Mesendoderm (in vitro differentiated cells): ENCODE data around the gene ZNF92.
"Not testable (repeated sequence)": the region's sequence is repeated elsewhere in the genome, so short reads cannot be mapped to it uniquely, and the experiment has no call there.

Source experiments
- DNase-seq: peaks from one replicate; pipeline ENCODE4 v3.0.0; 2013
- H2AK5ac ChIP-seq: 2 replicates; pipeline ENCODE4 v1.6.1; 2013; ENCODE audit warnings: low read length, inconsistent platforms
- H2BK120ac ChIP-seq: 2 replicates; pipeline ENCODE4 v1.6.1; 2013; ENCODE audit warnings: low read depth, mild to moderate bottlenecking, low read length, moderate library complexity, mixed read lengths
- H2BK15ac ChIP-seq: replicated peaks from 2 replicates; pipeline ENCODE4 v1.6.1; 2013; ENCODE audit warnings: low read depth, mild to moderate bottlenecking, moderate library complexity
- H2BK5ac ChIP-seq: 2 replicates; pipeline ENCODE4 v1.6.1; 2013; ENCODE audit warnings: low read length, inconsistent platforms
- H3K18ac ChIP-seq: 2 replicates; pipeline ENCODE4 v1.6.1; 2013; ENCODE audit warnings: mild to moderate bottlenecking, low read length, mixed read lengths
- H3K23ac ChIP-seq: one replicate; pipeline ENCODE4 v1.6.1; 2013; ENCODE audit warnings: low read length
- H3K27ac ChIP-seq: 2 replicates; pipeline ENCODE4 v1.5.1; 2013; ENCODE audit warnings: low read depth, mild to moderate bottlenecking, inconsistent platforms, low read length, moderate library complexity
- H3K27me3 ChIP-seq: 2 replicates; pipeline ENCODE4 v1.6.1; 2013; ENCODE audit warnings: low read length, control low read depth, mild to moderate bottlenecking, inconsistent platforms; ENCODE audit not compliant: insufficient read depth, poor library complexity
- H3K36me3 ChIP-seq: 2 replicates; pipeline ENCODE4 v1.6.1; 2013; ENCODE audit warnings: low read length, inconsistent platforms; ENCODE audit not compliant: control insufficient read depth, insufficient read depth
- H3K4ac ChIP-seq: one replicate; pipeline ENCODE4 v1.6.1; 2013; ENCODE audit warnings: low read depth, mild to moderate bottlenecking, low read length, moderate library complexity
- H3K4me1 ChIP-seq: 2 replicates; pipeline ENCODE4 v1.6.1; 2013; ENCODE audit warnings: low read depth, low read length, inconsistent platforms; ENCODE audit not compliant: control insufficient read depth
- H3K4me2 ChIP-seq: 2 replicates; pipeline ENCODE4 v1.6.1; 2013; ENCODE audit warnings: low read length
- H3K4me3 ChIP-seq: 2 replicates; pipeline ENCODE4 v1.5.1; 2013; ENCODE audit warnings: mild to moderate bottlenecking, low read length
- H3K56ac ChIP-seq: one replicate; pipeline ENCODE4 v1.6.1; 2013; ENCODE audit warnings: low read length
- H3K79me1 ChIP-seq: 2 replicates; pipeline ENCODE4 v1.6.1; 2013; ENCODE audit warnings: low read length, inconsistent platforms
- H3K79me2 ChIP-seq: 2 replicates; pipeline ENCODE4 v1.6.1; 2013; ENCODE audit warnings: mild to moderate bottlenecking, low read length; ENCODE audit not compliant: control insufficient read depth, insufficient read depth
- H3K9ac ChIP-seq: 2 replicates; pipeline ENCODE4 v1.6.1; 2013; ENCODE audit warnings: low read length, inconsistent platforms
- H4K5ac ChIP-seq: one replicate; pipeline ENCODE4 v1.6.1; 2013; ENCODE audit warnings: low read length
- H4K8ac ChIP-seq: one replicate; pipeline ENCODE4 v1.6.1; 2013; ENCODE audit warnings: low read depth, mild to moderate bottlenecking, control low read depth, low read length, moderate library complexity
- WGBS: extraction: QIAGEN DNeasy Blood & Tissue Kit; methylation state at CpG from one replicate; pipeline ENCODE4 v1.1.7; 2013; ENCODE audit warnings: low lambda C conversion rate, missing lambda C conversion rate; ENCODE audit not compliant: insufficient coverage; ENCODE audit errors: extremely low coverage; 5-methylcytosine and 5-hydroxymethylcytosine counted together

Gene ZNF92

DNA sequence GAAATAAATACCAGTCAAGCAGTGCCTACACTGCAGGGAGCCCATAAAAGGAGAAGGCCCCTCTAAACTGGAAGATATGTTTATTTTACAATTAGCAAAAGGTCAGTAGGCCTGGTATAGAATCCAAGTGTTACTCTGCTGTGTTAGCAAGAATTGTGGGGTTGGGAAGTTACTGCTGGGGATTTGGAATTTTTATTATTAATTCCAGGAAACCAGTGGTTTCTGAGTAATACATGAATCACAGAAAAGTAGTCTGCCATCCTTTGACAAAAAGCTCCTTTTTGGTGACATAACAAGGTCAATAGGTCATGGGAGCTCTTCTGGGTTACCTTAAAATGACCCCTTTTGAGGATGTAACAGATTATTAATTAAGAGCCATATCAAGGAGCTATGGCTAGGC, 67.4 kb downstream of the ZNF92 start:
- Histone ChIP-seq H3K9ac (no peak overlapping the region), H3K27me3 (no peaks in the 10 kb centered on the region), H3K56ac (no peak overlapping the region), H3K4me2 (no peak overlapping the region), H3K4me3 (no peak overlapping the region), H4K8ac (no peak overlapping the region), H3K36me3 (no peaks in the 10 kb centered on the region), H2BK15ac (no peak overlapping the region), H3K18ac (no peak overlapping the region), H3K23ac (no peak overlapping the region), H2BK5ac (no peak overlapping the region), H2BK120ac (no peak overlapping the region), H3K79me2 (no peaks in the 10 kb centered on the region), H3K4ac (no peak overlapping the region), H3K27ac (no peak overlapping the region), H3K79me1 (no peaks in the 10 kb centered on the region), H2AK5ac (no peak overlapping the region), H4K5ac (no peak overlapping the region), H3K4me1 (no peaks in the 10 kb centered on the region)
- DNase-seq = no peak

DNA sequence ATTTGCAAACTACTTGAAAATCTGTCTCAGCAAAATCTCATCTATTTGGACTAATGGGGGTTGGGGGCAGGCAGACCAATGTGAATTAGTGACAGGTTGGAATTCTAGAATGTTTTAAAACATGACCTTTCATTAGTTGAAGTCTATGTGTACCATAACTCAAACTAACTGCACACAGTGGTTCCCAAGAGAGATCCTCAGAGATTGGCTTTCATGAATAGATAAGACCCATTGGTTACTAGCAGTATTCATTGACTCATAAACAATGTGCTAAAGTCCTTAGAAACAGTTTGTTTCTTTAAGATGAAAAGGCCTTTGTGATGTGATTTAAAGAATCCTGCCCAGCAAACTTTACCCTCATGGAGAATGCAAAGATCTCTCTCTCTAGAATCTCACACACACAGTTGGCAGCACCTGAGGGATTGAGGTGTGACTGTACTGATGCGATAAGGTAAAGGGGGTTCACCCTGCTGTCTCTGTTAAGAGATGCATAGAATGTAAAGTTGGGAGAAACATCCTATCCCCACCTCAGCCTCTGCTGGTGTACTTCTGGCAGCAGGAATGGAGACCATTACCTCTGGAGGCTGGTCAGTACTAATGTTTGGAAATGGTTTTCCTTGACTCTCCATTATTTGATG, 70.7 kb downstream of the ZNF92 start:
- H4K8ac ChIP-seq = no peak overlapping the region
- no CpG with 5 or more reads among the region's 1 CpG for WGBS
- DNase-seq = no peak
- H2BK120ac ChIP-seq = no peak overlapping the region
- H4K5ac ChIP-seq = no peak overlapping the region
- no peaks in the 10 kb centered on the region for H3K27me3 ChIP-seq
- no peak overlapping the region for H2AK5ac ChIP-seq
- no peaks in the 10 kb centered on the region for H3K36me3 ChIP-seq
- no peak overlapping the region for H3K4ac ChIP-seq
- no peak overlapping the region for H3K9ac ChIP-seq
- H2BK15ac ChIP-seq = no peak overlapping the region
- no peak overlapping the region for H3K4me3 ChIP-seq
- H3K79me1 ChIP-seq = no peaks in the 10 kb centered on the region
- no peaks in the 10 kb centered on the region for H3K4me1 ChIP-seq
- no peak overlapping the region for H2BK5ac ChIP-seq
- H3K4me2 ChIP-seq = no peak overlapping the region
- no peak overlapping the region for H3K18ac ChIP-seq
- no peak overlapping the region for H3K56ac ChIP-seq
- H3K79me2 ChIP-seq = no peaks in the 10 kb centered on the region
- H3K23ac ChIP-seq = no peak overlapping the region
- no peak overlapping the region for H3K27ac ChIP-seq

DNA sequence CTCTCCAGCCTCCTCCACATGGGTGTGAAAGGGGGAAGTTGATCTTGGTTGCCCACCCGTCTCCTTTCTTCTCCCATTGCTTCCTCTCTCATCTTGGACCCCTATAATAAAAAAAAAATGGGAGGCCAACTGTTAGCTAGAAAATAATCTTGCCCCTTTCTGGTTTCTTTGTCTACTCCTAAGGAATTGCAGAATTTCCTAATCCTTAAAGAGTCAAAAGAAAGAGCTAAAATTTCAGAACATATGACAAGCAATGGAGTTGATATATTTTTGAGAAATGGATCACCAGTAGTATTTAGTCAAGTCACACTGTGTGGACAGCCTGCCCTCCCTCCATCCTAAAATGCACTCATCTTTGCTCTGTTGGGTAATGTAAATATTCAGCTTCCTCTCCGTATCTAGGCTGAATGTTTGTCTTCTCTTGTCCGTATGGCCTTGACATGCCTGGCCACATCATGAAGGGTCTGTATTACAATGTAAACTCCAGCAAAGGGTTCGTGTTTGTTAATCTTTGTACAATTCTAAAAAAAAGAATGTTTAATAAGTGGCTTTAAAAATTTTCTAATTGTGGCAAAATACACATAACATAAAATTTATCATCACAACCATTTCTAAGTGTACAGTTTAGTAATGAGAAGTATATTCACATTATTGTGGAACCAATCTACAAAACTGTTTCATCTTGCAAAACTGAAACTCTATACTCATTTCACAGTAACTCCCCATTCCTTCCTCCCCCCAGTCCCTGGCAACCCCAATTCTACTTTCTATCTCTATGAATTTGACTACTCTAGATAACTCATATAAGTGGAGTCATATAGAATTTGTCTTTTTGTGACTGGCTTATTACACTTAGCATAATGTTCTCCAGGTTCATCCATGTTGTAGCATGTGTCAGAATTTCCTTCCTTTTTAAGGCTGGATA, 71.5 kb downstream of the ZNF92 start:
- H3K4me3 ChIP-seq = no peak overlapping the region
- no CpG with 5 or more reads among the region's 4 CpGs for WGBS
- H3K4me1 ChIP-seq = no peaks in the 10 kb centered on the region
- H3K79me1 ChIP-seq = no peaks in the 10 kb centered on the region
- no peak overlapping the region for H3K4ac ChIP-seq
- no peak overlapping the region for H3K27ac ChIP-seq
- DNase-seq = no peak
- H3K4me2 ChIP-seq = no peak overlapping the region
- H2BK15ac ChIP-seq = no peak overlapping the region
- no peak overlapping the region for H3K9ac ChIP-seq
- H2BK5ac ChIP-seq = no peak overlapping the region
- H2AK5ac ChIP-seq = no peak overlapping the region
- no peaks in the 10 kb centered on the region for H3K27me3 ChIP-seq
- no peak overlapping the region for H4K8ac ChIP-seq
- no peaks in the 10 kb centered on the region for H3K36me3 ChIP-seq
- H3K18ac ChIP-seq = no peak overlapping the region
- no peak overlapping the region for H3K56ac ChIP-seq
- no peaks in the 10 kb centered on the region for H3K79me2 ChIP-seq
- no peak overlapping the region for H2BK120ac ChIP-seq
- H4K5ac ChIP-seq = no peak overlapping the region
- no peak overlapping the region for H3K23ac ChIP-seq

DNA sequence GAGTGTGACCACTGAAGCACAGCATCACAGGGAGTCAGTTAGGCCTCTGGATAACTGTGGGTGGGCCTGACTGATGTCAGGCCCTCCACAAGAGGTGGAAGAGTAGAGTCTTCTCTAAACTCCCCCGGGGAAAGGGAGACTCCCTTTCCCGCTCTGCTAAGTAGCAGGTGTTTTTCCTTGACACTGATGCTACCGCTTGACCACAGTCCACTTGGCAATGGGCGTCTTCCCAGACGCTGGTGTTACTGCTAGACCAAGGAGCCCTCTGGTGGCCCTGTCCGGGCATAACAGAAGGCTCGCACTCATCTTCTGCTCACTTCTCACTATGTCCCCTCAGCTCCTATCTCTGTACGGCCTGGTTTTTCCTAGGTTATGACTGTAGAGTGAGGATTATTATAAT, 73.4 kb downstream of the ZNF92 start:
- H4K5ac ChIP-seq, H3K56ac ChIP-seq, H2BK5ac ChIP-seq, H2BK15ac ChIP-seq, H3K27me3 ChIP-seq, H3K23ac ChIP-seq, H4K8ac ChIP-seq, H3K27ac ChIP-seq, H2AK5ac ChIP-seq, H3K4ac ChIP-seq, H3K4me2 ChIP-seq, H3K79me1 ChIP-seq, H3K4me3 ChIP-seq, H3K18ac ChIP-seq, H3K9ac ChIP-seq, H2BK120ac ChIP-seq, H3K4me1 ChIP-seq, H3K36me3 ChIP-seq, H3K79me2 ChIP-seq: not testable (repeated sequence)
- no CpG with 5 or more reads among the region's 8 CpGs for WGBS
- peak; percentile 30 for DNase-seq

DNA sequence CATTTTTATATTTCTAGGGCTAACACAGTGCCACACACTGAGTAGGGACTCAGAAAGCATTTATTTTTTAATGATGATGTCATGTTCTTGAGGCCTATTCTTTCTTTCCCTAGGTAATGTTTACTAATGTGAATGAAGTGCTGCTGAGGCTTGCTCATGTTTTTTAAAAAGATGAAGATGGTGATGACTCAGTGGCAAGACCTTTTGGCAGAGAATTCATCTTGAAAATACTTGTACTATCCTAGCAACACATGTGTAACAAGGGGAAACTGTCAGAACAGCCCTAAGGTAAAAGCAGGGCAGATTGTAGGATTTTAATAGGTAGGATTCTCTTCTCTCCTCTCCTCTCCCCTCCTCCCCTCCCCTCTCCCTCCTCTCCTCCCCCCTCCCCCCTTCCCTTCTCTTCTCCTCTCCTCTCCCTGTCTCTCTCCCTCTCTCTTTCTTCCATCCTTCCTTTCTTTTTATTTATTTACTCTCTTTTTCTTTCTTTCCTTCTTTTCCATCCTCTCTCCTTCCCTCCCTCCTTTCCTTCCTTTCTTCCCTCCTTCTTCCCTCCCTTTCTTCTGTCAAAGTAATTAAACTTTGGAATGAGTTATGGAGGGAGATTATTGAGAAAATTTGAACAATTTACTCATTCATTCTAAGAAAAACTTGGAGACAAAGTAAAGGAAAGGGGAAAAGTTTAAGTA, 75.3 kb downstream of the ZNF92 start:
- no peak overlapping the region for H3K27ac ChIP-seq
- H3K36me3 ChIP-seq = no peaks in the 10 kb centered on the region
- no peak overlapping the region for H2BK15ac ChIP-seq
- DNase-seq = no peak
- H3K56ac ChIP-seq = no peak overlapping the region
- no peak overlapping the region for H3K9ac ChIP-seq
- H3K4me3 ChIP-seq = no peak overlapping the region
- H3K4me2 ChIP-seq = no peak overlapping the region
- no peak overlapping the region for H2BK5ac ChIP-seq
- H4K5ac ChIP-seq = no peak overlapping the region
- no peak overlapping the region for H2BK120ac ChIP-seq
- H3K18ac ChIP-seq = no peak overlapping the region
- no peak overlapping the region for H2AK5ac ChIP-seq
- H3K23ac ChIP-seq = no peak overlapping the region
- no peak overlapping the region for H3K4ac ChIP-seq
- no peak overlapping the region for H4K8ac ChIP-seq
- no peaks in the 10 kb centered on the region for H3K27me3 ChIP-seq
- H3K79me1 ChIP-seq = no peaks in the 10 kb centered on the region
- no peaks in the 10 kb centered on the region for H3K79me2 ChIP-seq
- no peaks in the 10 kb centered on the region for H3K4me1 ChIP-seq
